ENCODE data around the gene CCDC196. TPM values are rescaled to one million over a fixed set of nuclear protein-coding genes. Genes with fewer than 3 reads are reported as not detected.

CCDC196 gene
- polyA plus RNA-seq, 2 of the 4 experiments (the other 2 are of a cell fraction): not detected

GRCh38 chr14:66493750-66494149, 7.6 kb downstream of the CCDC196 start:
- Histone ChIP-seq H3K4me2 (no peak overlapping the region), H3K9me3 (no peaks in the 10 kb centered on the region), H3K4me1 (no peaks in the 10 kb centered on the region), H3K4me3 (no peak overlapping the region), H3K27ac (no peak overlapping the region)
- POLR2A ChIA-PET: no interaction called here
- no peak for FAIRE-seq
- no peak for DNase-seq (ENCODE audit: low read depth in 1 of 2, low spot score in 1 of 2)
- TF ChIP-seq FOXS1 (CRISPR knock-in tag; IDR thresholded peaks at IDR 0.05) (no peak), EP300 (IDR thresholded peaks at IDR 0.05) (no peak), JUNB (IDR thresholded peaks at IDR 0.05) (no peak)
- no peak for ATAC-seq
- CTCF ChIA-PET: interaction anchor here (0.6 kb wide), 1 partner anchor 15 kb away, joined by 3 read pairs; no protein-coding TSS in a partner anchor

- H3K9me3 ChIP-seq: no peaks in the 10 kb centered on the region
- H3K27ac ChIP-seq: no peak overlapping the region
- H3K4me1 ChIP-seq: no peaks in the 10 kb centered on the region
- WGBS (ENCODE audit: missing lambda C conversion rate): 5% methylated on average over 4 of the region's 4 CpGs
- ChIA-PET CTCF (interaction anchor here (0.6 to 2.7 kb wide), 5 partner anchors 12 to 702 kb away, joined by 3 to 8 read pairs (median 3); partner anchors contain the start of gene GPHN), POLR2A (interaction anchor here (1.4 kb wide), 1 partner anchor 13 kb away, joined by 6 read pairs; the partner anchor contains the start of gene GPHN)
- ATAC-seq (peak; percentile 96 to 99), DNase-seq (ENCODE audit: low read depth in 1 of 2, low spot score in 1 of 2) (peak; percentile 40 to 79), FAIRE-seq (peak; percentile 97)
- no peak for TF ChIP-seq HOXB5 (CRISPR knock-in tag; IDR thresholded peaks at IDR 0.05)
- TF ChIP-seq BHLHE40 (IDR thresholded peaks at IDR 0.05; ENCODE audit: low read depth, low read length): no peak
- no peak for TF ChIP-seq HOXB13 (CRISPR knock-in tag; IDR thresholded peaks at IDR 0.05; ENCODE audit: low read depth)
- TF ChIP-seq RAD21 (conservative IDR thresholded peaks at IDR 0.05 in 1 of 2, IDR thresholded peaks at IDR 0.05 in 1 of 2): peak; percentile 75 to 78
- no peak for TF ChIP-seq HMGXB4 (CRISPR knock-in tag; IDR thresholded peaks at IDR 0.05; ENCODE audit: borderline replicate concordance)
- TF ChIP-seq EP300 (IDR thresholded peaks at IDR 0.05): no peak
- TF ChIP-seq CTCF (IDR thresholded peaks at IDR 0.05): peak; percentile 87
- TF ChIP-seq CBX2 (IDR thresholded peaks at IDR 0.05; ENCODE audit: borderline replicate concordance, low read depth): no peak
- TF ChIP-seq CEBPB (IDR thresholded peaks at IDR 0.05): no peak
- no peak for TF ChIP-seq USF2 (IDR thresholded peaks at IDR 0.05)
- no peak for TF ChIP-seq RFX5 (IDR thresholded peaks at IDR 0.05)
- TF ChIP-seq POLR2A (IDR thresholded peaks at IDR 0.05; ENCODE audit: low read length): no peak
- no peak for TF ChIP-seq ESRRA (IDR thresholded peaks at IDR 0.05; ENCODE audit: borderline replicate concordance, low read length)
- TF ChIP-seq ATOH8 (CRISPR knock-in tag; IDR thresholded peaks at IDR 0.05; ENCODE audit: low read depth): no peak
- TF ChIP-seq CHD4 (IDR thresholded peaks at IDR 0.05; ENCODE audit: borderline replicate concordance): no peak
- TF ChIP-seq MAFK (IDR thresholded peaks at IDR 0.05; ENCODE audit: partially characterized antibody): peak; percentile 47
- peak; percentile 72 for TF ChIP-seq SMC3 (IDR thresholded peaks at IDR 0.05)
- peak overlapping the region; percentile 55 for H3K4me2 ChIP-seq
- no peak overlapping the region for H3K4me3 ChIP-seq
These were observed 9.3 kb downstream of the CCDC196 start for GRCh38 chr14:66495218-66496098.
